ENCODE data around the gene IL3RA.

GRCh38 chrX:1361275-1361674 lies 24.7 kb downstream of the IL3RA start:
- TF ChIP-seq CTCF (IDR thresholded peaks at IDR 0.05): no peak
- TF ChIP-seq POLR2A (IDR thresholded peaks at IDR 0.05): no peak
